ENCODE measurements around the gene TRIM46.

TRIM46 gene, protein sequence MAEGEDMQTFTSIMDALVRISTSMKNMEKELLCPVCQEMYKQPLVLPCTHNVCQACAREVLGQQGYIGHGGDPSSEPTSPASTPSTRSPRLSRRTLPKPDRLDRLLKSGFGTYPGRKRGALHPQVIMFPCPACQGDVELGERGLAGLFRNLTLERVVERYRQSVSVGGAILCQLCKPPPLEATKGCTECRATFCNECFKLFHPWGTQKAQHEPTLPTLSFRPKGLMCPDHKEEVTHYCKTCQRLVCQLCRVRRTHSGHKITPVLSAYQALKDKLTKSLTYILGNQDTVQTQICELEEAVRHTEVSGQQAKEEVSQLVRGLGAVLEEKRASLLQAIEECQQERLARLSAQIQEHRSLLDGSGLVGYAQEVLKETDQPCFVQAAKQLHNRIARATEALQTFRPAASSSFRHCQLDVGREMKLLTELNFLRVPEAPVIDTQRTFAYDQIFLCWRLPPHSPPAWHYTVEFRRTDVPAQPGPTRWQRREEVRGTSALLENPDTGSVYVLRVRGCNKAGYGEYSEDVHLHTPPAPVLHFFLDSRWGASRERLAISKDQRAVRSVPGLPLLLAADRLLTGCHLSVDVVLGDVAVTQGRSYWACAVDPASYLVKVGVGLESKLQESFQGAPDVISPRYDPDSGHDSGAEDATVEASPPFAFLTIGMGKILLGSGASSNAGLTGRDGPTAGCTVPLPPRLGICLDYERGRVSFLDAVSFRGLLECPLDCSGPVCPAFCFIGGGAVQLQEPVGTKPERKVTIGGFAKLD

DNA sequence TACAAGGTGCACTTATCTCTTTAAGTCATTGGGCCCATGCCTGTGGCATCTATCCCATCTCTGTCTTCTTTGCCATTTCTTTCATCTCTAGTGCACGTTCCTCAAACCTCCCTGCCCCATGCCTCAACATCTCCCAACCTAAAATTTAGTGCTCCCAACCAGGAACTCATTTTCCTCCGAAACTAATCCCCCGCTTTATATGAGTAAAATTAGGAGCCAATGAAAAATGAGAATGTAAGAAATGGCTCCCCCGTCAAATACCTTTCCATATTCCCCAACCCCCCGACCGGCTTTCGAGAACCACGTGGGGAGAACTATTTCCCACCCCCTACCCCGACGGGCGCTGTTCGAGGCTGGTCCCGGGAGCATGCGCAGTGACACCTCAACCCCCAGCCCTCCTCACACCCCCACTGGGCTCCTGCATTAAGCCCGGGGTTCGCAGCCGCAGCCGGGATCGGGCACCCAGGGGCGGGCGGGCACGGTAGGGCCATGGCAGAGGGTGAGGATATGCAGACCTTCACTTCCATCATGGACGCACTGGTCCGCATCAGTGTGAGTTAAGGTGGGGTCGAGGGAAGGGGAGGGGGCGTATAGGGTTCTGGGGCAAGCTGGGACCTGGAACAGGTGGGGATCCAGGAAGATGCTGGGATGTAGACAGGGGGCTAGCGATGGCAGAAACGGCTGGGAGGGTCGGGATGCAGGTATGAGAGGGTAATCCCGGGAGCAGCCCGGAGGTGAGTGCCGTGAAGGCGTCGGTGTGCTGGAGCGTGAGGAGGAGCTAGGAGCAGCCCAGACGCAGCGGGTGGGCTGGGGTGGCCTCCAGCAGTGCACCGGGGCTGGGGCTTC is at the start of gene TRIM46:
Gene TRIM46, plus strand, starts transcription at position 372 of the 846 bp plus-strand sequence. Its CDS starts 118 bp downstream, at position 490.
- FAIRE-seq (no peak), DNase-seq (ENCODE audit: low spot score) (no peak)

DNA sequence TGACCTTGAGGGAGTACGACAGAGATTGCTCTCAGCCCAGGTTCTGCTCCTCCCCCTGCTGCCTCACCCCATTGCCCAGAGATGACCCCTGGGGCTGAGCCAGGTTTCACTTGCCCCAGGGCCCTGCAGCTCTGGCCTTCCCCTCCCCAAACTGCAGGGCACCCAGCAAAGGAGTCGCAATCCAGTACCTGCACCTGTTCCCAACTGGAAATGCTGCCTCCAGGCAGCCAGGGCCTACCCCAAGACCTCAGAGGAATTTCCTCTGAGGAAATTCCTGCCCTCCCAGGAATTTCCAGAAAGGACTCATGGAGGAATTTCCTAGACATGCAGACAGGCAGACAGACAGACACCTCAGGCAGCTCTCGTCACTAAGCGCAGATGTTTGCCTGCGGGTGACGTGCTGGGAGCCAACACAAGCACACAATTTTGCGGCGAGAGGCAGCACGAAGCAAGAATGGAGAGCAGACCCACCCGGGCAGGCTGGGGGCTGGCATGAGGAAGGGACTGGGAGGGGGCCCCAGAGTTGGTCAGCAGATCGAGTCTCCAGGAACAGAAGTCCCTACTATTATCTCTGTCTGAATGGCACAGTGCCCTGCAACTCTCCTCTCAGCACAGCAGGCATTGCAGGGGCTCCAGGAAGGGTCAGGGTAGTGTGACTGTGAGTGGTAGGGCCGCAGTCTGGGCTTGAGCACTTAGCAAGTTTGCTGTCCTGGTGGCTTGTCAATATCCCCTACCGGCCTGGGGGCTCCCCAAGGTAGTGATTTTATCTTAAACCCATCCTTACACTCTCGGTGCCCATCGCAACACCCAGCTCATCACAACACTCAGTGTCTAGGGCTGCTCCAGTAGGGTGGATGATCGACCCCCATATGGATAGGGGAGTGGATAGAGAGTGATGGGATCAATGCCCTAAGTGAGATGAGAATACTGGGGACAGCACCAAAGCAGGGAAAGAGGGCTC is 48.9 kb upstream of the TRIM46 start:
- peak; percentile 53 for DNase-seq (ENCODE audit: low spot score)
- no peak for FAIRE-seq

DNA sequence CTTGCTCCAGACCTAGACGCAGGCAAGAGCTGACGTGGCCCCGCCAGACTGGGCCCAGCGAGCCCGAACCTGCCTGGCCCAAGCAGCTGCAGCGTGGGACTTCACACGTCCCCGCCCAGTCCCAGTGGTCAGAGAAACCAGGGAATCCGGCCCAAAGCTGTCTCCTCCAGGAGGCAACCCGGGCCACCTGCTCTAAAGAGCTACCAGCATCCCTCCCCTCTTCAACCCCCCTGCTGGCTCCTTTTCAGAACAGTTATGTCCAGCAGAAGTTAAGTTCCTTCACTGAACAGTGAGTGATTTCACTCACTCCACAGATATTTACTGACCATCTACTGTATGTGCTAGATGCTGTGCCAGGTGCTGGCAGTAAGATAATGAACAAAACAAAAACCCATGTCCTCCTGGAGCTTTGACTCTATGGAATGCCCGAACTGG is 48.1 kb upstream of the TRIM46 start:
- no peak for FAIRE-seq
- DNase-seq (ENCODE audit: low spot score): no peak

DNA sequence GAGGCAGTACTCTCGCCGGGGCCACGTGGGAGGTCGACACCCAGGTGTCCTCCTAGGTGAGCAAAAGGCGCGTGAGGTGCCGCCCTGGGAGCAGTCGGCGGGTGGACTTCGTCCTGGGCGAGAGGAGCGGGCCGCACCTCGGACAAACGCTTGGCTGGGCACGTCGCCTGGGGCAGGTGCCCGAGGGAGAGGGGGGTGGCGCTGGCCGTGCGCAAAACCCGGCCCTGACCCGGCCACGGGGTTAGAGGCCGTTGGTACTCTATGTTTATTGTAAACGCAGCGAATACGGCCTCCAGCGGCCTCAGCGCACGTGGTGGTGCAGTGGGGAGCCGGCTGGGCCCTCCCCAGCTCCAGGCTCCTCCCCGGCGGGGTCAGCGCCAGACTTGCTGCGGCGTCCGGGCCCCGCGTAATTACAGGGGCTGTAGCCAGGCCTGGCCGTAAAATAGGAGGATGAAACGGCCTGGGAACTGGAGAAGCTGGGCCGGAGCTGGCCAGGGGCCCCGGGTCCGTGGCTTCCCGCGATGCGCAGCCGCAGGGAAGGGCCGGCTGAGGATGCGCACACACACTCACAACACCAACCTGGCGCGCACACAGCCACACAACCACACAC is 47.6 kb upstream of the TRIM46 start:
- no peak for DNase-seq (ENCODE audit: low spot score)
- no peak for FAIRE-seq

DNA sequence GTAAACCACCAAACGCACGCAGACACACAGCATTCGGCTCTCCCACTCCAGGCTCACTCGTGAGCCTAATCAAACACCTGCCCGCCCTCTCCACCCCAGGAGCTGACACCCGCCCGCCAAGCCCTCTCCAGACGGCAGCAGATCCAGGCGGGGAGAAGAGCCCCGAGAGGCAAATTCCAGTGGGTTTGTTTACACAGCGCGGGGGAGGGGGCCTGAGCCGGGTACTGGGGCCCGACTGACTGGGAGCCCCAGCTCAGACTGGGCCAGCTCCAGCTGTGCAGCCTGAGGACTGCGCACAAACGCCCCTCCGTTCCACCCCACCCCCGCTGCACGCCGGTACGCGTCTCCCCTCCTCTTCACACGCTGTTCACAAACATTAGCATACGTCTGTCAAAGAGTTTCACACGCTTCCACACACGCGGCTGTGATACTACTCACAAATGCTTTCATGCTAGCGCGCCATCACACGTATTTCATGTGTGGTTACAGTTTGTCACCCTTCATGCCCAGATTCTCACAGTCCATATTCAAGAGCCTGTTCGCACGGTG is 47.0 kb upstream of the TRIM46 start:
- no peak for DNase-seq (ENCODE audit: low spot score)
- FAIRE-seq: no peak

DNA sequence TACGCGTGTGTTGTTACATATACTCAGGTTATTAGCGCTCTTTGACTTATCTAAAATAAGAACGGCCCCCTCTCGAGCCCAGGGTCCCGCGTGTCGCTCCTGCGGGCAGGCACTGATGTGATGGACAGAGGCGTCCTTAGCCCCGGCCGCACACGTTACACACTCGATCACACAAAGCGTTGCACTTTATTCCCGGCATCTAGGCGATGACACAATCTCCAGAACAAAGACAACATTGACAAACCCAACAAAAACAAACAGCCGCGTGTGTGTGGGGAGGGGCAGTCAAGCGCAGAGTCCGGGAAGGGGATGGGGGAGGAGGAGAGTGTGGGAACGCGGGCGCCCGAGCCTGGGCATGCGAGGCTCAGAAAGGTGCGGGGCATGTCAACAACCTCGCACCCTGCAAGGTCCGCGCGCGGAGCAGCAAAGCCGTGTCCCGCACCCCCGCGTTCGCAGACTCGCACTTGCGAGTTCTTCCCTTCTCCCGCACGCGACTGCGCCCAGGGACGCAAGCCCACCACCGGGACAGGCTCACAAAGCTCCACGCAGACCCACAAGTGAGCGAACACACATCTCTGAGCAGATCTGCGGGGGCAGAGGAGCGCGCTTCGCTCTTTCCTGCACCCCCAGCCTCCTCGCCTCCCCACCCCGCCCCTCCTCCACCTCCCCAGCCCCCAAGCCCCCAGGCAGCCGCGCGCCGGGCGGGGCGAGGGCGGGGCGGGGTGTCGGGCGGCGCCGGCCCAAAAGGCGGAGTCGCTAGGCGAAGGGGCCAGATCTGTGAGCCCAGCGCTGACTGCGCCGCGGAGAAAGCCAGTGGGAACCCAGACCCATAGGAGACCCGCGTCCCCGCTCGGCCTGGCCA is 46.3 kb upstream of the TRIM46 start, which contains the start of gene EFNA1:
Gene EFNA1, plus strand, starts transcription at position 772 of the 862 bp plus-strand sequence. CDS start 102 bp downstream, outside the sequence.
- FAIRE-seq (no peak), DNase-seq (ENCODE audit: low spot score) (peak; percentile 23)

DNA sequence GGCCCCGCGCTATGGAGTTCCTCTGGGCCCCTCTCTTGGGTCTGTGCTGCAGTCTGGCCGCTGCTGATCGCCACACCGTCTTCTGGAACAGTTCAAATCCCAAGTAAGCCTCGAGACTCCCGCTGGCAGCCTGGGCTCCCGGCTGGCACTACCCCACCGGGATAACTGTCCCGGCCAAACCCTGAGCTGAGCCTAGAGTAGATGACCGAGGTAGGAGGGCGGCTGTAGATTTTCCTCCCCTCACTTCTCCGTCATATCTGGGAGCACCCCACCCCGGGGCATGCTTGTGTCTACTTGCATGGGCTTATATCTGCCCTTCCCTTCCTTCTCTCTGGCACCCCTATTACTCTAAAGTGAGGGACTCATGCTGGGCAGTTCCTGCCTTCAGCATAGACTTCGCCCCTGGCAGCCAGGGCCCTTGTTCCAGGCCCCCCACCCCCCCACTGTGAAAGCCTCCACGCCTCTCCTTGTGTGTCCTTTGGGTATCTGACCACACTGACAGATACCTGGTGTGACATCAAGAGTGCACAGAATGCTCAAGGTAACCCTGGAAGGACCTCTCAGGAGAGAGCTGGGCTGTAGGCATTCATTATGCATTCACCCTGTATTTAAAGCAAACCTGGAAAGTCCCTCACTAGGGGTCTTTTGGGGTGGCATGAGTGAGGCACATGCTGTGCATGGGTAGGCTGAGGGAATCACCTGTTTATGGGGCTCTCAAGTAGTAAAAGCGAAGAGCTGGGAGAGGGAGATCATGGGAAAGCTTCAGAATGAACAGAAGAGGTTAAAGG is 45.5 kb upstream of the TRIM46 start:
- DNase-seq (ENCODE audit: low spot score): no peak
- FAIRE-seq: no peak

DNA sequence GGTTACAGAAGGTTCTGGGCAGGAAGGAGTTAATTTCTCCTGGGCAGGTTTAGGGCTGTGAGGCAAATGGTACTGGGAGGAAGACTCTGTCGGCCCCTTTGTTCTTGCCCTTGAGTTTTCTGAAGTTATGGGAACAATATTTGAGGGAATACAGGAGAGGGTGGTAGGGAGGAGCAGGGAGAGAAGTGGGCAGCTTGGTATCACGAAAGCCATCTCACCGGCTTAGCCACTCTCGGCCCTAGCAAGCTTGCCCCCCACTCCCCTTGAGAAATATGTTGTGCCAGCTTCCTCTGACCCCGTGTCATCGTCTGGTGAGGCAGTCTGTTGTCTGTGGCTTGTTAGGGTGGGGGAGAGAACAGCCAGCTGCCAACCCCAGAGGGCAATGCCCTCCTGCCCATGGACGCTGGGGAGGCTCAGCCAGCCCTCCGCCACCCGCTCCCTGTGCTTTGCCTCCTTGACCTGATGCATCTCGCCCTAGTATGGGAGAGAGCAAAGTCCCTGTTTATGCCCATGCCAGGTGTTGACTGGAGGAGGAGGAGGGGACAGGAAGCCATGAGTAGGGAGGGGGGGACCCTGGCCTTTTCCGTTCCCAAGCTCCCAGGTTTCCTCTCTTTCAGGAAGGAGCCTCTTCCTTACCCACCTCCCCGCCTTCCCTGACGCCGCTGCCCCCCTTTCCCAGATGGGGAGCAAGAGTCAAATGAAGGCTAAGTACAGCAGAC is 44.7 kb upstream of the TRIM46 start:
- FAIRE-seq (no peak), DNase-seq (ENCODE audit: low spot score) (peak; percentile 38)

DNA sequence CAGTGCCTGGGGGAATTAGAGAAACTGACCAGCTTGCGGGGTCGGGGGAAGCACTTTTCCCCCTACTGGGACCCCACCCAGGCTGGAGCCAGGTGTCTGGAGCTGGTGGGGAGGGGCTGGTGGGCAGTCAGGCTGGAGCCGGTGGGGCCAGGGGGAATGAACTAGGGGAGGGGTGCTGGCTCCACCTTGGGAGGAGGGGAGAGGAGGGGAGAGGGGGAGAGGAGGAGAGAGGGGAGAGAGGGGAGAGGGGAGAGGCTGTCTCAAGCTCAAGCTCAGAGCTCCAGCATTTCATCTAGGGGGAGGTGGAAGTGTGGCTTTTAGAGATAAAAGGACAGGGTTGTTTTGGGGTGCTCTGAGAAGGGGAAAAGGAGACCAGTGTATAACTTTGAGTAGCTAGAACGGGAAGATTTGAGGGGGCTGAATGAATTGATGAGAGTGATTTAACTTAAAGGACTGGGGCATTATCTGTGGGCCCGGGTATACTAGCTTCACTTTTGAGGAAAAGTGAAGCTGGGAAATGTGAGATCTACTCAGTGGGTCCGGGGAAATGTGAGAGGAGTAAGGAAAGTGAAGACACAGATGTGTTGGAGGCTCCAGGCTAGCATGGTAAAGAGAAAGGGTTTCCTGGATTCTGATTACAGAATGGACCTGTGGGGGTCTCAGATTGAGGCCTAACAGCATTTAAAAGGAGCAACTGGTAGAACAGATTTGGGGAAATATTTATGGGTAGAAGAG is 43.2 kb upstream of the TRIM46 start:
- FAIRE-seq: no peak

DNA sequence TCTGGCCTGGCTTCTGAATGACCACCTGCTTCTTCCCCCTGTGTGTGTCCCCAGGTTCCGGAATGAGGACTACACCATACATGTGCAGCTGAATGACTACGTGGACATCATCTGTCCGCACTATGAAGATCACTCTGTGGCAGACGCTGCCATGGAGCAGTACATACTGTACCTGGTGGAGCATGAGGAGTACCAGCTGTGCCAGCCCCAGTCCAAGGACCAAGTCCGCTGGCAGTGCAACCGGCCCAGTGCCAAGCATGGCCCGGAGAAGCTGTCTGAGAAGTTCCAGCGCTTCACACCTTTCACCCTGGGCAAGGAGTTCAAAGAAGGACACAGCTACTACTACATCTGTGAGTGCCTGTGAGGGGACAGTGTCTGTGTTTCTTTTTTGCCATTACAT is 42.4 kb upstream of the TRIM46 start:
- FAIRE-seq: no peak
- no peak for DNase-seq (ENCODE audit: low spot score)

More for the DNA sequence above, 43.2 kb upstream of the TRIM46 start:
- no peak for DNase-seq (ENCODE audit: low spot score)

DNA sequence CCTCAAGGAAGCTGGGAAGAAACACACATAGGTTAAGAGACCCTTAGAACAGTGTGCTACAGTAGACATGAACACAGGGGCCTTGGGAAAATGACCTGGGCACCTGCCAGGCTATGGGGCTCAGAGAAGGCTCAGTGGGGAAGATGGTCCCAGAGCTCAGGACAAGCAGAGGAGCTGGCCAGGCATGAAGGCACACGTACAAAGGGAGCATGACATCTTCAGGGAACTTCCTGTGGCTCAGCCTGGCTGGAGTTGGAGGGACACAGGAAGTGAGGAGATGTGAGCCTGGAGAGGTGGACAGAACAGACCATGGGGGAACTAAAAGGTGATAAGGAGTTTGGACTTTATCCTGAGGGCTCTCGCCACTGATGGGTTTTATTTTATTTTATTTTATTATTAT is 41.8 kb upstream of the TRIM46 start:
- no peak for FAIRE-seq
- peak; percentile 33 for DNase-seq (ENCODE audit: low spot score)

DNA sequence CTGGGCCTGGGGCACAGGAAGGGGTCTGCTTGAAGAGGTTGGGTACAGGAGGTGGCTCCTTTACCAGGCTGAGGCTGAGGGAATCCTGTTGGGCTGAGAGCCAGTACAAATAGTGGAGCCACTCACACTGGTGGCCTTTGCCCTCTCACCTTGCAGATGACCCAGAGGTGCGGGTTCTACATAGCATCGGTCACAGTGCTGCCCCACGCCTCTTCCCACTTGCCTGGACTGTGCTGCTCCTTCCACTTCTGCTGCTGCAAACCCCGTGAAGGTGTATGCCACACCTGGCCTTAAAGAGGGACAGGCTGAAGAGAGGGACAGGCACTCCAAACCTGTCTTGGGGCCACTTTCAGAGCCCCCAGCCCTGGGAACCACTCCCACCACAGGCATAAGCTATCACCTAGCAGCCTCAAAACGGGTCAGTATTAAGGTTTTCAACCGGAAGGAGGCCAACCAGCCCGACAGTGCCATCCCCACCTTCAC is 39.8 kb upstream of the TRIM46 start:
- no peak for DNase-seq (ENCODE audit: low spot score)
- FAIRE-seq: no peak

DNA sequence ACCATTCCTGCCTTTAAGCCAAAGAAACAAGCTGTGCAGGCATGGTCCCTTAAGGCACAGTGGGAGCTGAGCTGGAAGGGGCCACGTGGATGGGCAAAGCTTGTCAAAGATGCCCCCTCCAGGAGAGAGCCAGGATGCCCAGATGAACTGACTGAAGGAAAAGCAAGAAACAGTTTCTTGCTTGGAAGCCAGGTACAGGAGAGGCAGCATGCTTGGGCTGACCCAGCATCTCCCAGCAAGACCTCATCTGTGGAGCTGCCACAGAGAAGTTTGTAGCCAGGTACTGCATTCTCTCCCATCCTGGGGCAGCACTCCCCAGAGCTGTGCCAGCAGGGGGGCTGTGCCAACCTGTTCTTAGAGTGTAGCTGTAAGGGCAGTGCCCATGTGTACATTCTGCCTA is 39.3 kb upstream of the TRIM46 start:
- FAIRE-seq (no peak), DNase-seq (ENCODE audit: low spot score) (no peak)

DNA sequence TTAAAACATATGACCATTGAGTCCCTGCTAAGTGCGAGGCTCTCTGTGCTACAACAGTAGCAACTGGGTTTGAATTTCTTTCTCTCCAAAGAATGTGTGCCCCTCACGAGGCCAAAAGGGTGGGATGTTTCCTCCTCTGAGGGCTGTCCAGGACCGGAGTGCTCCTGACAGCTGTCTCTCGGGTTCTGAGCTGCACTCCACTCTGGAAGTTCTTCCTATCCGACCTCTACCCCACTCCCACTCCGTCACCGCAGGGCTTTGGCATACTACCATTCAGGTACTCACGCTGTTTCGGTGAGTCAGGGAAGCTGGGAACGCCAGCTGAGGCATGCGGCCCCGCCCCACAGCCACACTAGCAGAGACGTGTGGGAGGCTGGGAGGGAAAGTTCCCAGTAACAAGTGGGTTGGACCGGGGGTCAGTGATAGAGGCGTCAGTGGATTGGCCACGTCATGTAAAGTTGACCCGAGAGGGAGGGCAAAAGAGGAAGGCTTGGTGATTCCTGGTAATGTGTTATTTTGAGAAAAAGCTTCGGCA is 38.7 kb upstream of the TRIM46 start:
- FAIRE-seq (peak; percentile 93), DNase-seq (ENCODE audit: low spot score) (peak; percentile 95)

DNA sequence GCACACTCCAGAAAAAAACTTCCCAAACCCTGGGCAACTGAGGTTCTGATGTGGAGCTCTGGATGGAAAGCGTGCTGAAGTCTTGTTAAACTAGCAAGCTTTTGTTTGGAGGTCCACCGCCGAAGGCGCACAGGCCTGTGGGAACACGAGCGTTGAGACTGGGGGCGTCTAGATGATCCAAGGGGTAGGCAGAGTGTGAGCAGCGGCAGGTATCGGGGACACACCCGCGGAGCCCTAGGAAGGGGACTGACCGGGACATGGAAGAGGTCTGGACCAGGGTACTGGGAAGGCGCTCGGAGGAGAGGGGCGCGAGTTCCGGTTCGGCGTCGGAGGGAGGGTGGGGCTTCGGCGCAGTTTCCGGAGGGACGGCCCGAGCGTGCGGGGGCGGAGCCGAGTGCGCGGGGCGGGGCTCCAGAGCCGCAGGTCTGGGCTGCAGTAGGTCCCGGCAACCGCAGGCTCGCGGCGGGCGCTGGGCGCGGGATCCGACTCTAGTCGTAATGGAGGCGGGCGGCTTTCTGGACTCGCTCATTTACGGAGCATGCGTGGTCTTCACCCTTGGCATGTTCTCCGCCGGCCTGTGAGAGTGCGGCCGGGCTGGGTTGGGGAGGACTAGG is 38.1 kb upstream of the TRIM46 start, which contains the start of gene SLC50A1:
Gene SLC50A1, plus strand, starts transcription at position 438 of the 614 bp plus-strand sequence. Its CDS starts 60 bp downstream, at position 498.
- DNase-seq (ENCODE audit: low spot score): peak; percentile 85
- FAIRE-seq: no peak
